Neural progenitor cell (in vitro differentiated cells): ENCODE results near the gene STUB1. TPM values are rescaled to one million over a fixed set of nuclear protein-coding genes. Genes with fewer than 3 reads are reported as not detected.

Experiments
- DNase-seq: peaks from one replicate; pipeline ENCODE4 v3.0.0-alpha.2; 2016; ENCODE audit warnings: low spot score
- H2AFZ ChIP-seq: fragments of 200-600 bp; sonication (generic); replicated peaks from 2 replicates; pipeline ENCODE4 v1.6.1; 2016; ENCODE audit warnings: antibody characterized with exemption
- H3F3A ChIP-seq: fragments of 200-600 bp; sonication (generic); 2 replicates; pipeline ENCODE4 v1.6.1; 2016; ENCODE audit warnings: antibody characterized with exemption, low read depth
- H3K27ac ChIP-seq: fragments of 200-600 bp; sonication (generic); 2 replicates; pipeline ENCODE4 v1.5.1; 2016; ENCODE audit warnings: mild to moderate bottlenecking
- H3K27me3 ChIP-seq: fragments of 200-600 bp; sonication (generic); 2 replicates; pipeline ENCODE4 v1.6.1; 2016; ENCODE audit warnings: mild to moderate bottlenecking, moderate library complexity
- H3K36me3 ChIP-seq: fragments of 200-600 bp; sonication (generic); 2 replicates; pipeline ENCODE4 v1.5.1; 2016
- H3K4me1 ChIP-seq: fragments of 200-600 bp; sonication (generic); 2 replicates; pipeline ENCODE4 v1.6.1; 2016; ENCODE audit warnings: mixed run types
- H3K4me2 ChIP-seq: fragments of 200-600 bp; sonication (generic); 2 replicates; pipeline ENCODE4 v1.6.1; 2016
- H3K4me3 ChIP-seq: fragments of 200-600 bp; sonication (generic); 2 replicates; pipeline ENCODE4 v1.5.1; 2016
- H3K79me2 ChIP-seq: fragments of 200-600 bp; sonication (generic); 2 replicates; pipeline ENCODE4 v1.6.1; 2016; ENCODE audit warnings: low read depth
- H3K9ac ChIP-seq: fragments of 200-600 bp; sonication (generic); 2 replicates; pipeline ENCODE4 v1.6.1; 2016
- H3K9me3 ChIP-seq: fragments of 200-600 bp; sonication (generic); 2 replicates; pipeline ENCODE4 v1.5.1; 2016; ENCODE audit warnings: low read depth
- H4K20me1 ChIP-seq: fragments of 200-600 bp; sonication (generic); 2 replicates; pipeline ENCODE4 v1.6.1; 2016; ENCODE audit warnings: low read depth
- H3K27ac Mint-ChIP-seq: 3 replicates; pipeline ENCODE4 v1.8.0; 2021; ENCODE audit warnings: mixed read lengths
- H3K27me3 Mint-ChIP-seq: 2 replicates; pipeline ENCODE4 v1.8.0; 2022; ENCODE audit warnings: low read depth, mild to moderate bottlenecking, inconsistent platforms, moderate library complexity, mixed read lengths; ENCODE audit not compliant: insufficient read depth
- H3K36me3 Mint-ChIP-seq: 3 replicates; pipeline ENCODE4 v1.8.0; 2021; ENCODE audit warnings: mixed read lengths
- H3K4me1 Mint-ChIP-seq: 3 replicates; pipeline ENCODE4 v1.8.0; 2021; ENCODE audit warnings: mixed read lengths
- H3K4me3 Mint-ChIP-seq: 3 replicates; pipeline ENCODE4 v1.8.0; 2021; ENCODE audit warnings: mild to moderate bottlenecking, moderate library complexity, mixed read lengths
- H3K9me3 Mint-ChIP-seq: 3 replicates; pipeline ENCODE4 v1.8.0; 2020; ENCODE audit warnings: mixed read lengths
- EZH2 ChIP-seq: fragments of 200-600 bp; sonication (generic); IDR thresholded peaks from 2 replicates; pipeline ENCODE4 v1.6.1; 2017; ENCODE audit warnings: antibody characterized with exemption, mild to moderate bottlenecking, moderate library complexity
- EZH2phosphoT487 ChIP-seq: fragments of 200-600 bp; sonication (generic); IDR thresholded peaks from 2 replicates; pipeline ENCODE4 v1.6.1; 2017; ENCODE audit warnings: antibody characterized with exemption
- total RNA-seq: library from RNA; depleted of rRNA; stranded (reverse); fragments of >200 nt; gene quantifications from 2 replicates; pipeline ENCODE4 v1.2.3, GENCODE V29; 2015; ENCODE audit warnings: low replicate concordance
- TF ChIP-seq, protein P1 (sequence below): fragments of 200-600 bp; sonication (generic); IDR thresholded peaks from 2 replicates; pipeline ENCODE4 v1.5.1; 2017; ENCODE audit warnings: antibody characterized with exemption, mild to moderate bottlenecking

The STUB1 gene
- total RNA-seq, 1 donor from 2014 or later = 27.0 TPM

DNA sequence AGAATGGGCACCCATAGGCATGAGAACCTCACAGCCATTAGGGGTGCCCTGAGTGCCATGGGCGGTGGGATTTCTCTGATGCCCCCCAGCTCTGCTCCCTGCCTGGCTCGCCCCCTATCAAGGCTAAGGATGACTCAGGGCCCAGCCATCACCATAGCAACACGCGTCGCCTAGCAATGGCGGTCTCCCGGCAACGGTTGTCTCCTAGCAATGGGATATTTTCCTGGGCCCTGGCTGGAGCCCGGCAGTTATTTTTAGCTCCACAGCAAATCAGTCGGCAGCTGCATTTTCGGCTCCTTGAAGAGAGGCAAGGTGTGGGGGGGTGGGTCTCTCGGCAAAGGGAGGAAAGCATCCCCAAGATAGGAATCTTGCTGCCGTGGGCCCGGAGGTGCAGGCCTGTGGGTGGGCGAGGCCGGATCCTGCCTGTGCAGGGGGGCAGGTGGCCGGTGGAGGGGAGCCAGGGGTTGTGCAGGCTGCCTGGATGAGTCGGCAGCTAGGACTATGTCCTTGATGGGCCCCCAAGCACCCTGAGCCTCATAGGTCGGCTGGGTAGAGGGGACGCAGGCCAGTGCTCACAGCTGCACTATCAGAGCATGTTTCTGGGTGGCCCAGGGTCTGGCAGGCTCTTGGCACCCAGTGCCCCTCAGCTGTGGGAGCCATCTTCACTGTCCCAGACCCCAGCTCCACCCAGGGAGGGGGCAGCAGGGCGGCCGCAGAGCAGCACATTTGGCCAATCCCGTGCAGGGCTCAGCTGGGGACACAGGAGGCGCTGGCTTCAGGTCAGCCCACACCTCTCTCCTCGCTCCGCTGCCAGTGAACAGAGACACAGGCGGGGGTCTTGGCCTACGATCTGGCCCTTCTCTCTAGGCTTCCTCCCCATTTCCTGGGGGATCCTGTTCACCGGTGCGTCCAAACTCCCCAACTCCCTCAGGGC is 29.6 kb downstream of the STUB1 start:
- Mint-ChIP-seq H3K4me1 (peaks cover 41% of the 10 kb centered on the region), H3K9me3 (no peaks in the 10 kb centered on the region), H3K27me3 (peaks cover 27% of the 10 kb centered on the region), H3K36me3 (no peaks in the 10 kb centered on the region), H3K4me3 (peak overlapping the region; percentile 78), H3K27ac (peak overlapping the region; percentile 92)
- Histone ChIP-seq H3K27me3 (peaks cover 98% of the 10 kb centered on the region), H3K4me3 (no peak overlapping the region), H3K79me2 (no peaks in the 10 kb centered on the region), H3K9me3 (no peaks in the 10 kb centered on the region), H3K27ac (no peak overlapping the region), H3K9ac (no peak overlapping the region), H3F3A (peaks cover 33% of the 10 kb centered on the region), H2AFZ (no peak overlapping the region), H3K4me2 (peak overlapping the region; percentile 21), H4K20me1 (peaks cover 30% of the 10 kb centered on the region), H3K4me1 (peaks cover 10% of the 10 kb centered on the region), H3K36me3 (no peaks in the 10 kb centered on the region)
- DNase-seq = peak; percentile 83
- no peak for TF ChIP-seq EZH2phosphoT487
- no peak for TF ChIP-seq EZH2
- TF ChIP-seq, protein P1, sequence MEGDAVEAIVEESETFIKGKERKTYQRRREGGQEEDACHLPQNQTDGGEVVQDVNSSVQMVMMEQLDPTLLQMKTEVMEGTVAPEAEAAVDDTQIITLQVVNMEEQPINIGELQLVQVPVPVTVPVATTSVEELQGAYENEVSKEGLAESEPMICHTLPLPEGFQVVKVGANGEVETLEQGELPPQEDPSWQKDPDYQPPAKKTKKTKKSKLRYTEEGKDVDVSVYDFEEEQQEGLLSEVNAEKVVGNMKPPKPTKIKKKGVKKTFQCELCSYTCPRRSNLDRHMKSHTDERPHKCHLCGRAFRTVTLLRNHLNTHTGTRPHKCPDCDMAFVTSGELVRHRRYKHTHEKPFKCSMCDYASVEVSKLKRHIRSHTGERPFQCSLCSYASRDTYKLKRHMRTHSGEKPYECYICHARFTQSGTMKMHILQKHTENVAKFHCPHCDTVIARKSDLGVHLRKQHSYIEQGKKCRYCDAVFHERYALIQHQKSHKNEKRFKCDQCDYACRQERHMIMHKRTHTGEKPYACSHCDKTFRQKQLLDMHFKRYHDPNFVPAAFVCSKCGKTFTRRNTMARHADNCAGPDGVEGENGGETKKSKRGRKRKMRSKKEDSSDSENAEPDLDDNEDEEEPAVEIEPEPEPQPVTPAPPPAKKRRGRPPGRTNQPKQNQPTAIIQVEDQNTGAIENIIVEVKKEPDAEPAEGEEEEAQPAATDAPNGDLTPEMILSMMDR = peak; percentile 15

DNA sequence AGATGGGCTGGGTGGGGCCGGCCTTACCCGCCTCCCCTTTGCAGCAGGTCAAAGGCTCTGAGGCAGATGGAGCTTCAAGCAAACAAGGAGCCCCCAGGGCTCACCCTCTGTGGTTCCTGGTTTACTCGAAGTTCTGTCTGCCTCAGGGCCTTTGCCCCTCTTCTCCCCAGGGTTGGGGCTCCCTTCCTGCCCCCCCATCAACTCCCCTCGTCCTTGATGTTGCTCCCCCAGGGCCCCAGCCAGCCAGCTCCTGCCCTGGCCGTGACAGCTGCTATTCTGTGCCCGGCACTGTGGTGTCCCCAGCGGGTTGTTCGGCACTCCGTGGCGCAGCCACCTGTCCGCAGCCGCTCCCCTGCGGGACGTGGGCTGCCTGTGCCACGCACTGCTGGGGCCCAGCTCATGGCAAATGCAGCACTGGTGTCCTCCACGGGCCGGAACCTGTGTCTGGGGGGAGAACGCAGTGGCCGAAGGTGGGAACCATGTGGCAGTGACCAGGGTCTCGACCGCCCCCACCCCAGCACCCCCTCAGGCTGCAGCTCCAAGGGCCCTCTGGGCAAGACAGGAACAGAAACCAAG is 30.4 kb downstream of the STUB1 start:
- Histone ChIP-seq H3K27ac (no peak overlapping the region), H3K9ac (no peak overlapping the region), H3K27me3 (peaks cover 90% of the 10 kb centered on the region)

GRCh38 chr16:711084-711483 is 30.9 kb downstream of the STUB1 start:
- Histone ChIP-seq H3K27me3 (peaks cover 85% of the 10 kb centered on the region), H3K9me3 (no peaks in the 10 kb centered on the region), H2AFZ (no peak overlapping the region), H3K4me3 (no peak overlapping the region), H3K79me2 (no peaks in the 10 kb centered on the region), H3K9ac (no peak overlapping the region), H3K4me1 (peaks cover 14% of the 10 kb centered on the region), H4K20me1 (peaks cover 24% of the 10 kb centered on the region), H3K4me2 (no peak overlapping the region), H3K36me3 (no peaks in the 10 kb centered on the region), H3K27ac (no peak overlapping the region), H3F3A (peaks cover 37% of the 10 kb centered on the region)
- peak overlapping the region; percentile 87 for H3K27ac Mint-ChIP-seq
- peak overlapping the region; percentile 57 for H3K4me3 Mint-ChIP-seq
- H3K27me3 Mint-ChIP-seq = peaks cover 27% of the 10 kb centered on the region
- TF ChIP-seq, protein P1 = no peak
- no peak for TF ChIP-seq EZH2
- TF ChIP-seq EZH2phosphoT487 = no peak
- peaks cover 41% of the 10 kb centered on the region for H3K4me1 Mint-ChIP-seq
- no peaks in the 10 kb centered on the region for H3K36me3 Mint-ChIP-seq
- H3K9me3 Mint-ChIP-seq = no peaks in the 10 kb centered on the region
- DNase-seq = no peak

More for the DNA sequence above, 30.4 kb downstream of the STUB1 start:
- Histone ChIP-seq H3K36me3 (no peaks in the 10 kb centered on the region), H3K4me2 (peak overlapping the region; percentile 21), H3K9me3 (no peaks in the 10 kb centered on the region), H3K79me2 (no peaks in the 10 kb centered on the region), H2AFZ (no peak overlapping the region), H3F3A (peaks cover 33% of the 10 kb centered on the region), H3K4me3 (no peak overlapping the region), H3K4me1 (peaks cover 10% of the 10 kb centered on the region), H4K20me1 (peaks cover 26% of the 10 kb centered on the region)
- Mint-ChIP-seq H3K4me1 (peaks cover 41% of the 10 kb centered on the region), H3K36me3 (no peaks in the 10 kb centered on the region), H3K4me3 (peak overlapping the region; percentile 78), H3K9me3 (no peaks in the 10 kb centered on the region), H3K27me3 (peaks cover 27% of the 10 kb centered on the region), H3K27ac (peak overlapping the region; percentile 89)
- TF ChIP-seq, protein P1 = no peak
- TF ChIP-seq EZH2phosphoT487 (no peak), EZH2 (no peak)
- DNase-seq = no peak
